NCI-H2081 treated with DMSO at 0.1 percent for 48 hours (cell line): ENCODE data around the gene VPS51.

ENCODE experiments used
- DNase-seq: peaks from one replicate; lab custom pipeline; 2025; lab: John Stamatoyannopoulos, UW

VPS51 gene

DNA sequence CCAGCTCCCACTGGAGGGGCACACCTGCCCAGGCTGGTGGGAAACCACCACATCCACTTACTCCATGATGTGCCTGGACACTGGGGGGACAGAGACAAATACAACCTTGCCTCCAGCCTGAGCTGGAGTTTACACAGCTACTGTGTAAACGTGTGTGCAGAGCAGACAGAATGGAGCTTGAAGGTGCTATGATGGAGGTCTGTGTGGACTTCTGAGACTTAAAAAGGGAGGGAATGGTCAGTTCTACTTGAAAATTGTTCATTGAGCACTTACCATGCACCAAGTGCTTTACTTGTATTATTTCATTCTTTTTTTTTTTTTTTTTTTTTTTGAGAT lies 23.4 kb upstream of the VPS51 start:
- no peak for DNase-seq

DNA sequence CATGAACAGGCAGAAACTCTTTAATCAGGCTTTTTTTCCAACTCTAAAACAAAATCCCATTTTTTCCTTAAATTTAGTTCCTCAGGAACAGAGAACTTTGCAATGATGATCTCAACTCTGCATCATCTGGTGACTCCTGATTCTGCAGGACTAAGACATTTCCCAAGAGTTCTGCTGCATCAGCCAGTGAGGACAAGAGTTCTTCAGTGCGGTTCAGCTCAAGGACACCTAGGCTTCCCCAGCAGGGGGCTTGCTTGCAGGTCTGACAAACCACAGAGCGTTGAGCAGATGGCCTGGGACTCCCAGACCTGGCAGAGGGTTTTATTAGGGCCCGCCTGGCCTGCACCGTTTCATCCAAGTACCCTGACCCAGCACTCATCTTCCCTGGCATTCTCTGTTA lies 18.6 kb upstream of the VPS51 start:
- no peak for DNase-seq

DNA sequence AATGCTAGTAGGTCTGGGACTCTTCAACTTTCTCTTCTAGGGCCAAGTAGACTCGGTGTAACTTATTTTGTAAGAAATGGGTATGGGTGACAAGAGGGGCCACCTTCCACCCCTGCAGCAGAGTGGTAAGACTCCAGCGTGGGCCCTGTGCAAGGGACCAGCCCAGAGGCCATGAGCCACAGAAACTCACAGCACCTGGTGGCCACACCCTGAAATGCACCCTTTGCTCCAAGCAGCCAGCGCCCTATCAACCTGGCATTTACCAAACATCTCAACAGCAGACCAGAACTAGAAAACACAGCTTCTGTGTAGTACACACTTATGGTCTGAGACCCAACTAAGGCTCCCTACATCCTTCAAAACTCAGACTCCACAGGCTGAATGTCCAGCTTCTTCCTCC lies 17.9 kb upstream of the VPS51 start:
- peak; percentile 25 for DNase-seq

DNA sequence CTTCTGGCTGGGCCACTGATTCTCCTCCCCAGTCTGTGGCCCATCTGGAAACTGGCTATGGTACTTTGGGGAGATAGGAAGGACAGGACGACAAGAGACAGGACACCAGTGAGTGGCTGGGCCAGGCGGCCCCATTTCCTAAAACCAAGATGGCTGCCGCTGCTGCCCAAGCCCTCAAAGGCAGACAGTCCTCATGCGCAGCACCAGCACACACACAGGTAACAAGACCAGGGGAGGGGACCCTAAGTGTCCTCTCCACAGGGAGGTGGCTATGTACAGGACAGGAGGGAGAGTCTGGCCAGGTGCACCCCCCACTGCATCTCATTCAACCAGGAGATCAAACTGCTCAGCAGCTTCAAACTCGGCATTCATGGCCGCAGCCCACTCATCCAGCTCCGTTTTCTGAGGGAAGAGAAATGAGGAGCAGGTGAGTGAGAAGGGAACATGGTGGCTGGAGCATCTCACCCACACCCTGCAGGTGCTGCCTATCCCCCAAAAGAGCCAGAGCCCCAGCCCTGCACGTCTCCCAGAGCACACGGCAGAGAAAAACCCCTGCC lies 17.1 kb upstream of the VPS51 start:
- DNase-seq = no peak

DNA sequence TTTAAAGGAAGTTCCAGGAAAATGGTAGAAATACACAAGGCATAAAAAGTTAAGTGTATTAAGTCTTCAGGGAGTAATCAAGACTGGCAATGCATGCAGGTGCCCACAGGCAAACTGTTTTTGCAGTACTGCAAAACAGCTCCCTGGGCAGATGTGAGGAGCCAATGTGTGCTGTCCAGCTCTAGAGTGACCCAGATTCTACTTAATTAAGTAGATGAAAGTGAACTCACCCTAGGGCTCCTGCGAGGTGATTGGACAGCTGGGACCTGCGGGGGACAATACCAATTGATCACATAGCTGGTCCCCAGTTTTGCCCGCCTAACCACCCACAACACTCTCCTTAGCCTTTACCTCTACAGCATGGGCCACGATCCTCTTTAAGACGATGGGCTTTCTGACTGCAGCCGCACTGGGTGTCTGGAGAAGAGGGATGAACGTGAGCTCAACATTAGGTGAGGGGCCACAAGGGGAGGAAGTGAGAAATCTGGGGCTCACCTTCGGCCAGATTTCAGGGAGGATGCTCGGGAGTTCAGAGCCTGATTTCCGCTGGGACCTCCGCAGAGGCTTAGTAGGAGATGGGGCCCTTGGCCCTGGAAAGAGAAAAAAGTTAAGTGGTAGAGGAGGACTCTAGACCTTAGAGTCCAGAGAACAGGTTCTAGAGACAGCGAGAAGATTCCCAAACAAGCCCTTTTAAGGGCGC lies 12.7 kb upstream of the VPS51 start:
- DNase-seq = no peak

DNA sequence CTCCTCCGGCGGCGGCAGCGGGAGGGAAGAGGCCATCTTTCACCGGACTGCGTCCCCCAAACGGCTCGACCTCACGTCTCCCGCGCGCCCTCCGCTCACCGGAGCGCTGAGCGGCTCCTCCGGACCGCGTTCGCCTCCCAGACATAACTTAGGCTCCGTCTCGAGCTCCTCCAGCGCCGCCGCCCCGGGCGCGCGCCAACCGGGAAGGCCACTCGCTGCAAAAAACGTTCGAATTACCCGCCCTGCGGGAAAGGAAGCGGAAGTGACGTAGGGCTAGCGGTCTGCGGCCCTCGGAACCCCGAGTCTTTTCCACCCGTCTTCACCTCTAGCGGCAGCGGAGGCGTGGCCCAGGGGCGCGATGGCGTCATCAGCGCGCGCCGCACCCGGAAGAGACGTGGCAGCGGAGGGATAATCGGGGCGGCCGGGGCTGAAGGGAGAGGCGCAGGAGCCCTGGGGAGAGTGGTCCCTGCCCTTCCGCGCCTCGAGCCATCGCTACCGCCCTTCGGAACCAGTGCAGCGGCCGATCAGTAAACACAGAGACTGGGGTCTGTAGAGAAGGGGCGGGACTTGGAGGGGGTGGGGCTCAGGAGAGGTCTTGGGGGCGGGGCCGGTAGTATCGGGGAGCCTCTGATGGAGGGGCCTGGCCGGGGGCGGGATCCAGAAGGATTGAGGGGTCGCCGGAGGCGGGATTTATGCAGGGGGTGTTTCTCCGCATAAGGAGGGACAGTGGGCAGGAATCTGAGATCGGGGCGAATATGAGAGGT lies 12.0 kb upstream of the VPS51 start, which contains the start of the genes CDCA5 and ZFPL1:
TSS of gene CDCA5 (minus strand) at position 207 of the 764 bp plus-strand sequence. CDS start at position 145, 62 bp downstream.
TSS of gene ZFPL1 (plus strand) at position 389 of the 764 bp plus-strand sequence. CDS start 477 bp downstream, outside the sequence.
- peak; percentile 58 for DNase-seq

DNA sequence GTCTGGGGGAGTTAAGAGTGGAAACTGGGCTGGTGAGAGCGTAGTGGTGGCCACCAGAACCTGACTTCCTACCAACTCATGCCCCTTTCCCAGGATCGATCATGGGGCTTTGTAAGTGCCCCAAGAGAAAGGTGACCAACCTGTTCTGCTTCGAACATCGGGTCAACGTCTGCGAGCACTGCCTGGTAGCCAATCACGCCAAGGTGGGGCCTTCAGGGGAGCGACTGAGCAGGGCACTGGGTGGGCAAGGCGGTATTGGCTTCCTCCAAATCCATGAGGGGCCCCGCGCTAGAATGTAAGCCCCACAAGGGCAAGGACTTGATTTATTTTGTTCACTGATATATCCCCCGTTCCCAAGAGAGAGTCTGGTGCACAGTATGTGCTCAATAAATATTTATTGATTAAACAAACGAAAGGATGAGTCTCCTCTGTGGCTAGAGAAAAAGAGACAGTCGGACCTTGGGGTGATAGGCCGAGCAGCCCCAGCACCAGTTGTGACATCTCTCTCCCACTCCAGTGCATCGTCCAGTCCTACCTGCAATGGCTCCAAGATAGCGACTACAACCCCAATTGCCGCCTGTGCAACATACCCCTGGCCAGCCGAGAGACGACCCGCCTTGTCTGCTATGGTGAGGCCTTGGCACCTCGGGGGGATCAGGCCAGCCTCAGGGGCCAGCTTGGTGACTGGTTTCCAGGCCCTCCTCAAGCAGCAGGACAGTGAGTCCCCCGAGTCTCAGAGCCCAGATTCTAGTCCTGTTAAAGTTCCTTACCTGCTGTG lies 11.2 kb upstream of the VPS51 start:
- no peak for DNase-seq

DNA sequence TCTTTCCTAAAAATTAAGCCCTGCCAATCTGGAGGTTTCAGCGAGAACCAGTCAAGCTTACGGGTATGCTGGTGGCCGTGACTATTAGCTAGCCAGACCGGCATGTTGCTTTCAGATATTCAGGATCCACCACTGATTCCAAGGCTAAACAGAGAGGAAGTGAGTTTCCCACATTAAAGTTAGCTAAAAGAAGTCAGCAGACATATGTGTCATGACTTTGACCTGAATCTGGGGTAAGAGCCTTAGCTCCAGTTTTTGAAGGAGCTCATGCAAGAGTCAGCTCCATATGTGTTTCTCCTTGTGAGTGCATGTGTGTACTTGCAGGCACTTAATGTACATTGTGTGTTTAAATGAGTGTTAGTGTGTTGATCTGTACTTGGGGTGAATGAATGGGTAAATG lies 10.6 kb upstream of the VPS51 start:
- no peak for DNase-seq

DNA sequence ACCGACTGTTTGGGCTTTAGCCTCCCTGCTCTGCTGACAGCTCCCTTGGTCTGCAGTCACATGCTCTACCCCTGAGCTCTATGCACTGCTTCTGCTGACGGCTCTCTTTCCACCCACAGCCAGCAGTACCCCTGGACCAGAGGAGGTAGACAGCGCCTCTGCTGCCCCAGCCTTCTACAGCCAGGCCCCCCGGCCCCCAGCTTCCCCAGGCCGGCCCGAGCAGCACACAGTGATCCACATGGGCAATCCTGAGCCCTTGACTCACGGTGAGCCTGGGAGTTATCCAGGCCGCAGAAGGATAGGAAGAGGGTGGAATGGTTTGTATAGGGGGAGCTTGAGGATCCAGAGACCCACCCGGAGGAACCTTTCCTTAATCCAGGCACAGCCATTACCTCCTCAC lies 9.2 kb upstream of the VPS51 start:
- DNase-seq = no peak

DNA sequence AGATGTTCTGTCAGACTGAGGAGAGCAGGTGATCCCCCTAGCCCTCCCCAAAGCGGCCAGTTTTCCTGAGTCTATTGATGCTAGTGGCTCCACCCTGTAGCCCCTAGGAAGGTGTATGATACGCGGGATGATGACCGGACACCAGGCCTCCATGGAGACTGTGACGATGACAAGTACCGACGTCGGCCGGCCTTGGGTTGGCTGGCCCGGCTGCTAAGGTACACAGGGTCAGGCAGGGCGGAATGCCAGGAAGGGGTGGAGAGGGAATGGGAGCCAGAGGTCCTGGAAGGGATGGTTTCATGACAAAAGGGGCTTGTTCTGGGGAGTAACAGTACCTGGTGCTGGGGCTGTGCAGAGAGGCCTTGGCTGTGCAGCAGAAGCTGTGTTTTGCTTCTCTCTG lies 8.8 kb upstream of the VPS51 start:
- no peak for DNase-seq

DNA sequence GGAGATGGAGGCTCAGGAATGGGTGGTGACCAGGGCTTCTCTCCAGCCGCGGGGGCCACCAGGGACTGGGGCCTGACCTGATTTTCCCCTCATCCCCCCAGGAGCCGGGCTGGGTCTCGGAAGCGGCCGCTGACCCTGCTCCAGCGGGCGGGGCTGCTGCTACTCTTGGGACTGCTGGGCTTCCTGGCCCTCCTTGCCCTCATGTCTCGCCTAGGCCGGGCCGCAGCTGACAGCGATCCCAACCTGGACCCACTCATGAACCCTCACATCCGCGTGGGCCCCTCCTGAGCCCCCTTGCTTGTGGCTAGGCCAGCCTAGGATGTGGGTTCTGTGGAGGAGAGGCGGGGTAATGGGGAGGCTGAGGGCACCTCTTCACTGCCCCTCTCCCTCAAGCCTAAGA lies 8.2 kb upstream of the VPS51 start:
- DNase-seq = no peak

DNA sequence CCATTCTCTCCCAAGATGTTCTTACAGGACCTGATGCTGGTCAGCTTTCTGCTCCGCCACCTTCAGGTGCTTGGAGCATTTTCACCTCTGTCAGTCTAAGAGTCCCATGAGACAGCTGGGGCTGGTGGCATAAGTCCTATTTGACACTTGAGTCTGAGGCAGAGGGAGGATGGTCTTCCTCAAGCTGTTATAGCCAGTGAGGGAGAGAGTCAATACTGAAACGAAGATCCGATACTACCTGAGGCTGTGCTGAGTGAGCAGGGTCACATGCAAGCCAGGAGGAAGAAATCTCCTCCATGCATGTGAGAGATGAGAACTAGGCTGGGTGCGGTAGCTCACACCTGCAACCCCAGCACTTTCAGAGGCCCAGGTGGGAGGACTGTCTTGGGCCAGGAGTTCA lies 6.4 kb upstream of the VPS51 start:
- DNase-seq = no peak

DNA sequence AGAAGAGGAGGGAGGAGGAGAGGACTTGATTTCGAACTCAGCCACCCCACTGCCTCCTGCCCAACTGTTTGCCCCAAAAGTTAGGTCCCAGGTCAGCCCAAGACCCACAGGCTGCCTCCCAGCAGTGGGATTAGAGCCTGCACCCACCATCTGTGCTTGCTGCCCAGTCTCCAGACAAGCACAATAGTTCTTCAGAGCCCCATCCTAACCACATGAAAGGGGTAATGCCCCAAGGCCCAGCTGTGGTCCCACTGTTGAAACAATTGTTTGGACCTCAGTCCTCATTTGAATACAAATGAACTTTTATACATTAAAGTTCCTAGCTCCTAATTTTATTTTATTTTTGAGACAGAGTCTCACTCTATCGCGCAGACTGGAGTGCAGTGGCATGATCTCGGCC lies 5.4 kb upstream of the VPS51 start:
- DNase-seq = no peak

DNA sequence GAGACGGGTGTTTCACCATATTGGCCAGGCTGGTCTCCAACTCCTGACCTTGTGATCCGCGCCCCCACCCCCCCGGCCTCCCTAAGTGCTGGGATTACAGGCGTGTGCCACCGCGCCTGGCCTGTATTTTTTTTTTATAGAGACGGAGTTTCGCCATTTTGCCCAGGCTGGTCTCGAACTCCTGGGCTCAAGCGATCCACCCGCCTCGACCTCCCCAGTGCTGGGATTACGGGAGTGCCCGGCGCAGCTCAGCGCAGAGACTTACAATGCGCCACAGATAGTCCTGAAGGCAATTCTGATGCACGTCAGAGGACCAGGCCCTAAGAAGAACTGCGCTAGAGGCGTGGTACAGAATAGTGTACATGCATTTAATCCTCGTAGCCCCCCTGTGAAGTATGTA lies 587 bp upstream of the VPS51 start:
- no peak for DNase-seq

DNA sequence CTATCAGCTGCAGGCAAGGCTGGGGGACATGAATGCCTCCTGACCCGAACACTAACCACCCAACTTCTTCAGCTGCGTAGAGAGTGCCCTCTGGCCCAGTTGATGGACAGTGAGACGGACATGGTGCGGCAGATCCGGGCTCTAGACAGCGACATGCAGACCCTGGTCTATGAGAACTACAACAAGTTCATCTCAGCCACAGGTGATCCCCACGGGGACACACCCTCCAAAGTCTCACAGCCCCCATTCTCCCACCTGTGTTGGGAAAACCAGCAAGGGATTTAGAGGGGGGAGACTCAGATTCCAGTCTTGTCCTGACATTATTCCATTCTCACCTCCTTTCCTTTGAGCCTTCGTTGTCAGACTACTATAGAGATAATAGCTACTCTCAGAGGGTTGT lies 912 bp downstream of the VPS51 start:
- DNase-seq = no peak

DNA sequence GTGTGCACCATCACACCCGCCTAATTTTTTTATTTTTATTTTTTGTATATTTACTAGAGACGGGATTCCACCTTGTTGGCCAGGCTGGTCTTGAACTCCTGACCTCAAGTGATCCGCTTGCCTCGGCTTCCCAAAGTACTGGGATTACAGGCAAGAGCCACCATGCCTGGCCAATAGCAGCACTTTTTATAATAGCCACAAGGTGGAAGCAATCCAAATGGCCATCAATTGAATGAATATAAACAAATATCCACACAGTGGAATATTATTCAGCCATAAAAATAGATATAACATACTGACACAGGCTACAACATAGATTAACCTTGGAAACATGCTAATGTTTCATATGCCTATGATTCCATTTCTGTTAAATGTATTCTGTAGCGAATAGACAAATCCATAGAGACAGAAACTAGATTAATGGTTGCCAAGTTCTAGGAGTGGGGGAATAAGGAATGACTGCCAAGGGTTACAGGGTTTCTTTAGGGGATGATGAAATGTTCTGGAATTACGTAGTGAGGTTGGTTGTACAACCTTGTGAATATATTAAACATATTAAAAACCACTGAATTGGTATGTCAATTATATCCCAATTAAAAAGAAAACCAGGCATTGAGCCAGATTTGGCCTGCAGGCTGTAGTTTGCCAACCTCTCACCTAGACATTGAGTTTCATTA lies 4.8 kb downstream of the VPS51 start:
- no peak for DNase-seq

DNA sequence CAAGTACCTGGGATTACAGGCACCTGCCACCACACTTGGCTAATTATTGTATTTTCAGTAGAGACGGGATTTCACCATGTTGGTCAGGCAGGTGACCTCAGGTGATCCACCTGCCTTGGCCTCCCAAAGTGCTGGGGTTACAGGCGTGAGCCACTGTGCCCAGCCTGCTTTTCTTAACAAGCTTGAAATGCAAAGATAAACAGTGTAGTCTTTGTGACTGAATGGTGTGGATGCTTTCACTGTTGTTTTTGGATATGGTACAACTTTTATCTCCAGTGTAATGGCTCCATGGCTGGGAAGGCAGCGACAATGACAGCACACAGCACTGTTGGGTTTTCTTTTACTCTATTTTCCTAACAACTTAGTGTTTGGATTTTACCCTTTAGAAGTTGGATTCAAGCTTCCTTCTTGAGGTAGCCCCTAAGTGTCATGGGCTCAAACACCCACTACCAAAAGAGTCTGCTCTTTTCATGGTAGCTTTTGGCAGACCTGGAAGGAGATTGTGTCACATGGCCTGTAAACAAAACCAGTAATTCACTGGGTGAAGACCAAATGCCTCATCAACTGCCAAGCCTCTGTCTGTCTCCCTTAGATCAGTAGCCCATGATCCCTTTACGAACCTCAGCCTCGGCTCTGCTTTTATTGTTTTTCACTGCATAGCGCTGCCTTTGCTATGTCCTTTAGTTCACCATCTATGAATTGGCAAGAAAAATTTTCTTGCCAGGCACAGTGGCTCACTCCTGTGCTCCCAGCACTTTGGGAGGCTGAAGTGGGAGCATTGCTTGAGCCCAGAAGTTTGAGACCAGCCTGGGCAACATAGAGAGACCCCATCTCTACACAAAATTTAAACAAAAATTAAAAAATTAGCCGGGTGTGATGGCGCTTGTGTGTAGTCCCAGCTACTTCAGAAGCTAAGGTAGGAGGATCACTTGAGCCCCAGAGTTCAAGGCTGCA lies 6.4 kb downstream of the VPS51 start:
- DNase-seq = no peak

DNA sequence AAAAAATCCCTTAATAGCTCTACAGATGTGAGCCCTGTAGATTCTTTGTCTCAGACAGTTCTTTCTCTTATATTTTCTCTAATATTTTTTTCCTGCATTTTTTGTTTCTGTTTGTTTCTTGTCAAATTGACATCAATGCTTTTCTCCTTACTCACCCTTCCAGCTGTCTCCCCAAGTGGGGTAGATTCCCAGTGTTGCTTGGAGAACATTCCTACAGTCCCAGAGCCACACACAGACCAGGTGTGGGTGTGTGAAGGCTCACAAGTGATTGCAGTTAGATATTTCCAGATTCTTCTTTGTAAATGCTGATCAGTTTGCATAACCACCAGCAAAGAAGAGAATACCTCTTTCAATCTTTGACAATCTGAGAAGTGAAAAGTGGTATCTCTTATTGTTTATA lies 7.5 kb downstream of the VPS51 start:
- DNase-seq = no peak

DNA sequence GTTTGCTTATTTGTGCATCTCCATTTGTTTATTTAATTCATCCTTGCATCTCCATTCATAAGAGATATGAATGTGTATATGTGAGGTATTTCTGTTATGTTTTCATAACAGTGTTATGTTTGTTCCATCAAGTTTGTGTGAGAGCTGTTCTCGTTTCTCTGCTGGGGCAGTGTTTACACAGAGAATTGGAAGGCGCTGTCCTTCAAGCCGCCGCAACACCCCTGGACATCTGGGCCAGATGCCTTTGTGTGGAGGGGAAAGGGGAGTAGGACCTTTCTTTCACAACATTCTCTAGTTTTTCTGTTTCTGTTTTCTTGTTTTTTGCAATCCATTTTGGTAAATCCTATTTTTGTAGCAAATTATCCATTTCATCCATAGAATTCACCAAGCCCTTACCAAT lies 8.6 kb downstream of the VPS51 start:
- no peak for DNase-seq

DNA sequence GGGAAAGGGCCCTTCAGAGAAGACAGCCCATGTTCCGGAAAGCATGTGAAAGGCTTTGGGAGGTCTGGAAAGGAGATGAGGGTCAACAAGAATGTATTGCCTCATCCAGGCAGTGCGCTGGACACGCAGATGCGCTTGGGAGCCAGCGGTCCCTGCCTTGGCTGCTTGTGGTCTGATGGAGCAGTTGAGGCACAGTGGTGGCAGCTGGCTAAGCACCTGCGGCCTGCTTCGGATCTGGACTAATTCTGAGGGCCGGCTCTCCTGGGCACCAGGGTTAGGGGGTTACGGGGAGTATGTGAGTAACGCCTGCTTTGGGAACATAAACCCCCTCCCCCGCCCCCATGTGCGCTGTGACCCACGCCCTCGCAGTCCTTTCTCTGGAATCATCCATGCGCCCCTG lies 11.1 kb downstream of the VPS51 start:
- DNase-seq = no peak
